Smooth muscle cell (in vitro differentiated cells): ENCODE measurements around the gene PFN1. TPM values are rescaled to one million over a fixed set of nuclear protein-coding genes. Genes with fewer than 3 reads are reported as not detected.

Experiments used
- DNase-seq: peaks from one replicate; lab custom pipeline; 2025; ENCODE audit not compliant: unreplicated experiment; lab: John Stamatoyannopoulos, UW
- H2AFZ ChIP-seq: fragments of 200-600 bp; sonication (generic); 2 replicates; pipeline ENCODE4 v1.6.0; 2016; ENCODE audit warnings: antibody characterized with exemption, low read depth, mild to moderate bottlenecking
- H3F3A ChIP-seq: fragments of 200-600 bp; sonication (generic); 2 replicates; pipeline ENCODE4 v1.6.0; 2017; ENCODE audit warnings: antibody characterized with exemption, low read depth
- H3K27ac ChIP-seq: fragments of 200-600 bp; sonication (generic); 2 replicates; pipeline ENCODE4 v1.5.1; 2016; ENCODE audit warnings: low read depth, mild to moderate bottlenecking
- H3K27me3 ChIP-seq: fragments of 200-600 bp; sonication (generic); 2 replicates; pipeline ENCODE4 v1.6.1; 2016; ENCODE audit warnings: low read depth, mild to moderate bottlenecking
- H3K36me3 ChIP-seq: fragments of 200-600 bp; sonication (generic); 2 replicates; pipeline ENCODE4 v1.5.1; 2016; ENCODE audit warnings: low read depth
- H3K4me1 ChIP-seq: fragments of 200-600 bp; sonication (generic); 2 replicates; pipeline ENCODE4 v1.5.1; 2016; ENCODE audit warnings: low read depth
- H3K4me2 ChIP-seq: fragments of 200-600 bp; sonication (generic); 2 replicates; pipeline ENCODE4 v1.6.0; 2016; ENCODE audit warnings: mild to moderate bottlenecking
- H3K4me3 ChIP-seq: fragments of 200-600 bp; sonication (generic); 2 replicates; pipeline ENCODE4 v1.5.1; 2016; ENCODE audit warnings: mild to moderate bottlenecking
- H3K79me2 ChIP-seq: fragments of 200-600 bp; sonication (generic); 2 replicates; pipeline ENCODE4 v1.6.0; 2016; ENCODE audit warnings: low read depth, mild to moderate bottlenecking
- H3K9ac ChIP-seq: fragments of 200-600 bp; sonication (generic); 2 replicates; pipeline ENCODE4 v1.6.0; 2016; ENCODE audit warnings: low read depth
- H3K9me3 ChIP-seq: fragments of 200-600 bp; sonication (generic); replicated peaks from 2 replicates; pipeline ENCODE4 v1.5.1; 2016; ENCODE audit warnings: low read depth
- H4K20me1 ChIP-seq: fragments of 200-600 bp; sonication (generic); 2 replicates; pipeline ENCODE4 v1.6.0; 2016; ENCODE audit warnings: low read depth
- WGBS: methylation state at CpG from one replicate; pipeline ENCODE4 v1.1.7; 2016; ENCODE audit warnings: low lambda C conversion rate; 5-methylcytosine and 5-hydroxymethylcytosine counted together
- polyA plus RNA-seq: library from polyadenylated mRNA; unstranded; fragments of >200 nt; fragmentation: Nextera tagmentation; extraction: Ambion mirVana; gene quantifications from 2 replicates; pipeline ENCODE4 v1.2.1, GENCODE V29; 2016
- total RNA-seq: library from RNA; depleted of rRNA; stranded (reverse); fragments of >200 nt; gene quantifications from 2 replicates; pipeline ENCODE4 v1.2.3, GENCODE V29; 2014
- TF ChIP-seq, protein P1 (sequence below): fragments of 200-600 bp; sonication (generic); IDR thresholded peaks from 2 replicates; pipeline ENCODE4 v1.5.1; 2017; ENCODE audit warnings: borderline replicate concordance, mild to moderate bottlenecking, antibody characterized with exemption; ENCODE audit not compliant: insufficient read depth, poor library complexity, severe bottlenecking

Gene PFN1
- total and polyA plus RNA-seq, 2 experiments from 2014 or later = 838 to 1,485 TPM

DNA sequence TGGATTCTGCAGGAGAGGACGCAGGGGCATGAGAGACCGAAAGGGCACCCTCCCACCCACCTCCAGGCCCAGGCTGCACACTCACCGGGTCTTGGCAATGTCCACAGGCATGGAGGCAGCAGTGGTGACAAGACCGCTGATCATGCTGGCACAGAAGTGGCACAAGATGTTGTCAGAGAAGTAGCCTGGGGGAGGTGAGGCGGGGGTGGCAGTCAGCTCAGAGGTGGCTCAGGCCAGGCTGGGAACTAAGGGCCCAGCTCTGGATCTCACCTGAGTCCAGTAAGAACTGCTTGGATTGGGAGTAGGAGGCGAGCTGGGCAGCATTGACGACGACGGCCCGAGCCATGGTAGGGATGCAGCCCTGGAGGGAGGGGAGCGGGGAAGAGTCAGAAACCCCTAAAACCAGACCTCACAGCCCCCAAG, 10.2 kb downstream of the PFN1 start:
- 98% methylated on average over 11 of the region's 11 CpGs for WGBS
- no peak for DNase-seq
- Histone ChIP-seq H3F3A (peaks cover 12% of the 10 kb centered on the region), H3K9me3 (no peaks in the 10 kb centered on the region), H3K27ac (no peak overlapping the region), H3K4me2 (peak overlapping the region; percentile 95), H2AFZ (no peak overlapping the region), H3K4me3 (no peak overlapping the region), H4K20me1 (peaks cover 4% of the 10 kb centered on the region), H3K4me1 (peaks cover 12% of the 10 kb centered on the region), H3K9ac (no peak overlapping the region), H3K79me2 (peaks cover 31% of the 10 kb centered on the region), H3K36me3 (no peaks in the 10 kb centered on the region), H3K27me3 (no peaks in the 10 kb centered on the region)
- TF ChIP-seq, protein P1, sequence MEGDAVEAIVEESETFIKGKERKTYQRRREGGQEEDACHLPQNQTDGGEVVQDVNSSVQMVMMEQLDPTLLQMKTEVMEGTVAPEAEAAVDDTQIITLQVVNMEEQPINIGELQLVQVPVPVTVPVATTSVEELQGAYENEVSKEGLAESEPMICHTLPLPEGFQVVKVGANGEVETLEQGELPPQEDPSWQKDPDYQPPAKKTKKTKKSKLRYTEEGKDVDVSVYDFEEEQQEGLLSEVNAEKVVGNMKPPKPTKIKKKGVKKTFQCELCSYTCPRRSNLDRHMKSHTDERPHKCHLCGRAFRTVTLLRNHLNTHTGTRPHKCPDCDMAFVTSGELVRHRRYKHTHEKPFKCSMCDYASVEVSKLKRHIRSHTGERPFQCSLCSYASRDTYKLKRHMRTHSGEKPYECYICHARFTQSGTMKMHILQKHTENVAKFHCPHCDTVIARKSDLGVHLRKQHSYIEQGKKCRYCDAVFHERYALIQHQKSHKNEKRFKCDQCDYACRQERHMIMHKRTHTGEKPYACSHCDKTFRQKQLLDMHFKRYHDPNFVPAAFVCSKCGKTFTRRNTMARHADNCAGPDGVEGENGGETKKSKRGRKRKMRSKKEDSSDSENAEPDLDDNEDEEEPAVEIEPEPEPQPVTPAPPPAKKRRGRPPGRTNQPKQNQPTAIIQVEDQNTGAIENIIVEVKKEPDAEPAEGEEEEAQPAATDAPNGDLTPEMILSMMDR = no peak

DNA sequence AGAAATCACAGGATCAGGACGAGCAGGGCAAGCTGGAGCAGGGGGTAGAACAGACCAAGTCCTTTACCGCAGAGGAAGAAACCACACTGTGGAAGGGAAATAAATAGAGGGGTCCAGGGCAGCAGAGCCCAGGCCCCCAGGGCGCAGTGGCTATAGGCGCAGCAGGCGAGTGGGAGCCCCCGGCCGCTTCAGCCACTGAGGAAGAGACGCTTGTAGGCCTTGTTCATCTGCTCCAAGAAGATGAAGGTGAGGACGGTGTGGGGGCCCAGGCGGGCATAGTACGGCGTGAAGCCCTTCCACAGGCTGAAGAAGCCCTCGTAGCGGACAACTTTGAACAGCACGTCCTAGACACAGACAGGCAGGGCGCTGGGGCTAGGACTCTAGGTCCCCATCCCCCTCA, 10.8 kb downstream of the PFN1 start:
- peaks cover 28% of the 10 kb centered on the region for H3K79me2 ChIP-seq
- H4K20me1 ChIP-seq = peaks cover 4% of the 10 kb centered on the region
- no peaks in the 10 kb centered on the region for H3K36me3 ChIP-seq
- WGBS = 90% methylated on average over 15 of the region's 16 CpGs
- TF ChIP-seq, protein P1 = no peak
- no peak overlapping the region for H3K4me3 ChIP-seq
- H3K27ac ChIP-seq = no peak overlapping the region
- peaks cover 12% of the 10 kb centered on the region for H3K4me1 ChIP-seq
- peaks cover 7% of the 10 kb centered on the region for H3F3A ChIP-seq
- H2AFZ ChIP-seq = no peak overlapping the region
- no peaks in the 10 kb centered on the region for H3K9me3 ChIP-seq
- no peak overlapping the region for H3K9ac ChIP-seq
- no peak overlapping the region for H3K4me2 ChIP-seq
- DNase-seq = no peak
- H3K27me3 ChIP-seq = no peaks in the 10 kb centered on the region

DNA sequence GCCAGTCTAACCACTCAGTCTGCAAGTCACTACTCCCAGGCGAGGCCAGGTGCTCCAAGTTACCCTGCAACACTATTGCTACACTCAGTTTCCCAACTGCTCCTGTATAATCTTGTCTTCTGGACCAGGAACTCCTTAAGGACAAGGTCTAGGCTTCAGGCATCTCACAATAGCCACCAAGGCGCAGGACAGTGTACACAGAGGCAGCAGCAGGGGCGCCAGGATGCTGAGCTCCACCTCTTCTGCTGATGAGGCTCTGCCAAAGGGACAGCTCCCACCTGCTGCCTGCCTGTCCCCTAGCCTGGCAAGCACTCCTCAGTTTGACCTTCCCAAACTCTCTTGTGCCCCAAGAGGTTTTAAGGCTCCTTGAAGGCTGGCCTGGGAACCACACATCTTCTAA, 11.9 kb downstream of the PFN1 start:
- no peaks in the 10 kb centered on the region for H4K20me1 ChIP-seq
- peaks cover 11% of the 10 kb centered on the region for H3K4me1 ChIP-seq
- peaks cover 18% of the 10 kb centered on the region for H3K79me2 ChIP-seq
- H3K9me3 ChIP-seq = no peaks in the 10 kb centered on the region
- H3K4me3 ChIP-seq = no peak overlapping the region
- H2AFZ ChIP-seq = no peak overlapping the region
- H3K27ac ChIP-seq = no peak overlapping the region
- TF ChIP-seq, protein P1 = no peak
- WGBS = 92% methylated on average over 3 of the region's 3 CpGs
- H3K4me2 ChIP-seq = no peak overlapping the region
- H3K9ac ChIP-seq = no peak overlapping the region
- H3F3A ChIP-seq = peaks cover under 1% of the 10 kb centered on the region
- DNase-seq = no peak
- H3K27me3 ChIP-seq = no peaks in the 10 kb centered on the region
- H3K36me3 ChIP-seq = no peaks in the 10 kb centered on the region

DNA sequence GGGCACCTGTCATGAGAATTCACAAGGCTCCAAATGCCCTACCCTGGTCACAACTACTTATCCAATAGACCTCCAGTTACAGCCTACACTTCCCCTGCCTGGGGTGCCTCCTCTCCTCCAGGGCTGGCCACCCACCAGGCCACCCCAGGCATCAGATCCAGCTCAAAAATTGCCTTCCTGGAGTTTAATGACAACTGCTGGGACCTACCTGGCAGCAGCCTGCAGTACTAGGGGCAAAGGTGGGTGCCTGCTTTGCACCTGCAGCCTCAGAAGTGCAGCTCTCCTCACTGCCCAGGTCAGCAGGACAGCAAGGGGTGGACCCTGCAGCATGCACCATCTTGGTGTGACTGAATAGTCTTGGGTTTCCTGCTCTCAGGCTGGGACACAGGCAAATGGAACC, 12.7 kb downstream of the PFN1 start:
- H3K79me2 ChIP-seq = peaks cover 11% of the 10 kb centered on the region
- no peak overlapping the region for H3K27ac ChIP-seq
- H3K27me3 ChIP-seq = no peaks in the 10 kb centered on the region
- H3K9me3 ChIP-seq = no peaks in the 10 kb centered on the region
- no peaks in the 10 kb centered on the region for H3F3A ChIP-seq
- no peaks in the 10 kb centered on the region for H4K20me1 ChIP-seq
- H3K4me2 ChIP-seq = no peak overlapping the region
- H3K36me3 ChIP-seq = no peaks in the 10 kb centered on the region
- no peak overlapping the region for H2AFZ ChIP-seq
- H3K9ac ChIP-seq = no peak overlapping the region
- TF ChIP-seq, protein P1 = no peak
- no peak overlapping the region for H3K4me3 ChIP-seq
- H3K4me1 ChIP-seq = peaks cover 5% of the 10 kb centered on the region
- no peak for DNase-seq
